GM23338 (cell line): Measurements from ENCODE around the gene TUB. TPM values are rescaled to one million over a fixed set of nuclear protein-coding genes. Genes with fewer than 3 reads are reported as not detected.

ENCODE experiments used
- ATAC-seq: fragments of 200-7000 bp; cut with Tn5 transposase; 3 replicates; pipeline ENCODE4 v1.9.1; 2020
- DNase-seq: peaks from one replicate; pipeline ENCODE4 v3.0.0-alpha.2; 2015; ENCODE audit warnings: low spot score
- H2AFZ ChIP-seq: fragments of 200-600 bp; sonication (generic); 2 replicates; pipeline ENCODE4 v1.8.0; 2016; ENCODE audit warnings: antibody characterized with exemption, mild to moderate bottlenecking, moderate library complexity
- H3F3A ChIP-seq: fragments of 200-600 bp; sonication (generic); replicated peaks from 2 replicates; pipeline ENCODE4 v1.8.0; 2017; ENCODE audit warnings: antibody characterized with exemption, mixed run types, low read depth
- H3K27ac ChIP-seq: fragments of 200-600 bp; sonication (generic); 2 replicates; pipeline ENCODE4 v1.6.1; 2016; ENCODE audit warnings: low read depth
- H3K27me3 ChIP-seq: fragments of 200-600 bp; sonication (generic); 2 replicates; pipeline ENCODE4 v1.8.0; 2016; ENCODE audit warnings: mild to moderate bottlenecking, mixed run types, moderate library complexity; ENCODE audit not compliant: insufficient read depth
- H3K36me3 ChIP-seq: fragments of 200-600 bp; sonication (generic); 2 replicates; pipeline ENCODE4 v1.8.0; 2016; ENCODE audit warnings: mild to moderate bottlenecking; ENCODE audit not compliant: insufficient read depth
- H3K4me1 ChIP-seq: fragments of 200-600 bp; sonication (generic); 2 replicates; pipeline ENCODE4 v1.8.0; 2016; ENCODE audit warnings: mild to moderate bottlenecking, moderate library complexity; ENCODE audit not compliant: insufficient read depth
- H3K4me2 ChIP-seq: fragments of 200-600 bp; sonication (generic); 2 replicates; pipeline ENCODE4 v1.7.1; 2017; ENCODE audit warnings: mixed run types
- H3K4me3 ChIP-seq: fragments of 200-600 bp; sonication (generic); 2 replicates; pipeline ENCODE4 v1.6.1; 2016; ENCODE audit warnings: mixed run types
- H3K79me2 ChIP-seq: fragments of 200-600 bp; sonication (generic); replicated peaks from 2 replicates; pipeline ENCODE4 v1.8.0; 2017; ENCODE audit warnings: mild to moderate bottlenecking; ENCODE audit not compliant: insufficient read depth
- H3K9me2 ChIP-seq: fragments of 200-600 bp; sonication (generic); 2 replicates; pipeline ENCODE4 v1.8.0; 2017; ENCODE audit not compliant: insufficient read depth
- H4K20me1 ChIP-seq: fragments of 200-600 bp; sonication (generic); replicated peaks from 2 replicates; pipeline ENCODE4 v1.8.0; 2017; ENCODE audit warnings: mild to moderate bottlenecking; ENCODE audit not compliant: insufficient read depth
- H3K27ac Mint-ChIP-seq: 2 replicates; pipeline ENCODE4 v1.8.0; 2020; ENCODE audit warnings: inconsistent platforms, mild to moderate bottlenecking, moderate library complexity, mixed read lengths
- H3K27me3 Mint-ChIP-seq: 3 replicates; pipeline ENCODE4 v1.8.0; 2022; ENCODE audit warnings: low read depth, mild to moderate bottlenecking, moderate library complexity, mixed read lengths, inconsistent platforms; ENCODE audit not compliant: insufficient read depth, poor library complexity
- H3K36me3 Mint-ChIP-seq: 3 replicates; pipeline ENCODE4 v1.8.0; 2021; ENCODE audit warnings: low read depth, mild to moderate bottlenecking, inconsistent platforms, moderate library complexity, mixed read lengths
- H3K4me1 Mint-ChIP-seq: 3 replicates; pipeline ENCODE4 v1.8.0; 2020; ENCODE audit warnings: mild to moderate bottlenecking, inconsistent platforms, mixed read lengths
- H3K4me3 Mint-ChIP-seq: 3 replicates; pipeline ENCODE4 v1.8.0; 2021; ENCODE audit warnings: moderate library complexity, mild to moderate bottlenecking, inconsistent platforms, mixed read lengths
- H3K9me3 Mint-ChIP-seq: 3 replicates; pipeline ENCODE4 v1.8.0; 2020; ENCODE audit warnings: moderate library complexity, mild to moderate bottlenecking, inconsistent platforms, mixed read lengths
- CREB1 ChIP-seq: fragments of 250-450 bp; sonication (Bioruptor Pico); IDR thresholded peaks from 2 replicates; pipeline ENCODE4 v1.5.0; 2020; ENCODE audit warnings: low read depth, mild to moderate bottlenecking, moderate library complexity
- STAT1 ChIP-seq: IDR thresholded peaks from one replicate; pipeline ENCODE4 v1.6.1; 2016; ENCODE audit warnings: antibody characterized with exemption; ENCODE audit not compliant: unreplicated experiment
- ZNF331 ChIP-seq: fragments of 250-450 bp; sonication (Bioruptor Pico); IDR thresholded peaks from 2 replicates; pipeline ENCODE4 v1.5.0; 2020; ENCODE audit warnings: low read depth, mild to moderate bottlenecking, moderate library complexity
- polyA plus RNA-seq: library from polyadenylated mRNA; unstranded; fragments of >200 nt; fragmentation: Nextera tagmentation; extraction: Ambion mirVana; gene quantifications from 2 replicates; pipeline ENCODE4 v1.2.1, GENCODE V29; 2016
- total RNA-seq: library from RNA; depleted of rRNA; stranded (reverse); fragments of >200 nt; shearing (Covaris generic); gene quantifications from 2 replicates; pipeline ENCODE4 v1.2.3, GENCODE V29; 2014
- TF ChIP-seq, protein P1 (sequence below), 2 experiments: fragments of 200-600 bp in 1 of 2; sonication (generic) in 1 of 2; conservative IDR thresholded peaks; 2 replicates each; pipeline versions ENCODE4 v1.5.1 to v1.6.1; 2016 to 2017; ENCODE audit warnings: antibody characterized with exemption in 2 of 2, low read depth in 2 of 2, mild to moderate bottlenecking in 2 of 2, moderate library complexity in 1 of 2
- TF ChIP-seq, protein P2 (sequence below): fragments of 250-450 bp; sonication (Bioruptor Pico); IDR thresholded peaks from 2 replicates; pipeline ENCODE4 v1.5.0; 2020; ENCODE audit warnings: mild to moderate bottlenecking, moderate library complexity
- TF ChIP-seq, protein P3 (sequence below): IDR thresholded peaks from 2 replicates; pipeline ENCODE4 v1.6.1; 2016; ENCODE audit warnings: antibody characterized with exemption

The TUB gene
- total and polyA plus RNA-seq, 2 experiments from 2014 or later: 5.5 to 30.4 TPM

DNA sequence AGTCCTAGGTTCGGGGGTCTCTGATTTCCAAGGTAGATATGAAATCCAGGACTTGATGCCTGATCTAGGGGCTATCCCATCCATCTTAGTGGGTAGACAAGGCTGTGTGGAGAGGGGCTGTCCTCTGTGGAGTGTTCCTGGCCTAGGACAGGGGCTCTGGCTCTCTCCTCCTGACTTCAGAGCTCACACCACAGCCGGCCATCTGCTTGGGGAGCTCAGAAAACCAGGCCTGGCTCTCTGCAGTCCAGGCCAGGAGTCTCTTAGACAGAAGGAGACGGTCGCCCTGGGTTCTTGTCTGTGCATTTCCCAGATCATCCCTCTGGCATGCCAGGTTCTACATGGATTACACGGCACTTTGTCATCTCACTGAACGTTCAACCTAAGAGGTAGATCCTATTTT, 17.9 kb downstream of the TUB start (continued):
- TF ChIP-seq CREB1 (CRISPR knock-in tag): no peak
- TF ChIP-seq, protein P1, sequence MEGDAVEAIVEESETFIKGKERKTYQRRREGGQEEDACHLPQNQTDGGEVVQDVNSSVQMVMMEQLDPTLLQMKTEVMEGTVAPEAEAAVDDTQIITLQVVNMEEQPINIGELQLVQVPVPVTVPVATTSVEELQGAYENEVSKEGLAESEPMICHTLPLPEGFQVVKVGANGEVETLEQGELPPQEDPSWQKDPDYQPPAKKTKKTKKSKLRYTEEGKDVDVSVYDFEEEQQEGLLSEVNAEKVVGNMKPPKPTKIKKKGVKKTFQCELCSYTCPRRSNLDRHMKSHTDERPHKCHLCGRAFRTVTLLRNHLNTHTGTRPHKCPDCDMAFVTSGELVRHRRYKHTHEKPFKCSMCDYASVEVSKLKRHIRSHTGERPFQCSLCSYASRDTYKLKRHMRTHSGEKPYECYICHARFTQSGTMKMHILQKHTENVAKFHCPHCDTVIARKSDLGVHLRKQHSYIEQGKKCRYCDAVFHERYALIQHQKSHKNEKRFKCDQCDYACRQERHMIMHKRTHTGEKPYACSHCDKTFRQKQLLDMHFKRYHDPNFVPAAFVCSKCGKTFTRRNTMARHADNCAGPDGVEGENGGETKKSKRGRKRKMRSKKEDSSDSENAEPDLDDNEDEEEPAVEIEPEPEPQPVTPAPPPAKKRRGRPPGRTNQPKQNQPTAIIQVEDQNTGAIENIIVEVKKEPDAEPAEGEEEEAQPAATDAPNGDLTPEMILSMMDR (conservative IDR thresholded peaks at IDR 0.05; ENCODE audit: low read depth in 2 of 2): no peak
- no peak for TF ChIP-seq STAT1

DNA sequence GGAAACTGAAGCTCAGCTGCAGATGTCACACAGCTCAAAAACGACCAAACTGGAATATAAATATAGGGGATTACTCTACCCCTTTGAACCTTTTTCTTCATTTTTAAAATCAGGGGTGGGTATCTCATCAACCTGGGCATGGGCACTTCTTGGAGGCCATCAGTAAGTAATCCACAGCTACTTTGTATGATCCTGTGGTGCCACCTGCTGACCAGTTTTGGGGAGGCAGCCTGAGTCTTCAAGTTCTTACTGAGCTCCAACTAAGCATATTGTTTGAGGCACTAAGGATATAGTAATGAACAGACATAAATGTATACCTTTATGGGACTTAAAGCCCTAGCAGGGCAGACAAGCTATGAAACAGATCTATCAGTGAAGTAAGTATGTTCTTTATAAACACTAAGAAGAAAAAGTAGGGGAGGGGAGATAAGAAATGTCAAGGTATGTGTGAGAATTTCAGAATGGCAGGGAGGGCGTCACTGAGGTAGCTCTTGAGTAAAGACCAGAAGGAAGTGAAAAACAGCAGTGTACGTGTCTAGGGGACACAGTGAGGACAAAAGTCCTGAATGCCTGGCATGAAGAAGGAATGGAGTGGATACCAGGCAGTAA, 18.4 kb downstream of the TUB start:
- H3K4me3 Mint-ChIP-seq: no peak overlapping the region
- Histone ChIP-seq H3K79me2 (no peaks in the 10 kb centered on the region), H3K4me2 (no peak overlapping the region), H3K27me3 (no peaks in the 10 kb centered on the region), H3K4me1 (no peaks in the 10 kb centered on the region), H4K20me1 (peaks cover 4% of the 10 kb centered on the region; the same call in 1 of the 2 replicates), H3K9me2 (no peaks in the 10 kb centered on the region), H3K4me3 (no peak overlapping the region), H2AFZ (no peak overlapping the region), H3F3A (no peaks in the 10 kb centered on the region), H3K27ac (no peak overlapping the region), H3K36me3 (peaks cover 11% of the 10 kb centered on the region)
- no peaks in the 10 kb centered on the region for H3K9me3 Mint-ChIP-seq
- H3K4me1 Mint-ChIP-seq: no peaks in the 10 kb centered on the region
- peaks cover 6% of the 10 kb centered on the region for H3K27me3 Mint-ChIP-seq
- peaks cover 29% of the 10 kb centered on the region for H3K36me3 Mint-ChIP-seq
- DNase-seq: peak; percentile 82
- no peak overlapping the region for H3K27ac Mint-ChIP-seq
- TF ChIP-seq, protein P2, sequence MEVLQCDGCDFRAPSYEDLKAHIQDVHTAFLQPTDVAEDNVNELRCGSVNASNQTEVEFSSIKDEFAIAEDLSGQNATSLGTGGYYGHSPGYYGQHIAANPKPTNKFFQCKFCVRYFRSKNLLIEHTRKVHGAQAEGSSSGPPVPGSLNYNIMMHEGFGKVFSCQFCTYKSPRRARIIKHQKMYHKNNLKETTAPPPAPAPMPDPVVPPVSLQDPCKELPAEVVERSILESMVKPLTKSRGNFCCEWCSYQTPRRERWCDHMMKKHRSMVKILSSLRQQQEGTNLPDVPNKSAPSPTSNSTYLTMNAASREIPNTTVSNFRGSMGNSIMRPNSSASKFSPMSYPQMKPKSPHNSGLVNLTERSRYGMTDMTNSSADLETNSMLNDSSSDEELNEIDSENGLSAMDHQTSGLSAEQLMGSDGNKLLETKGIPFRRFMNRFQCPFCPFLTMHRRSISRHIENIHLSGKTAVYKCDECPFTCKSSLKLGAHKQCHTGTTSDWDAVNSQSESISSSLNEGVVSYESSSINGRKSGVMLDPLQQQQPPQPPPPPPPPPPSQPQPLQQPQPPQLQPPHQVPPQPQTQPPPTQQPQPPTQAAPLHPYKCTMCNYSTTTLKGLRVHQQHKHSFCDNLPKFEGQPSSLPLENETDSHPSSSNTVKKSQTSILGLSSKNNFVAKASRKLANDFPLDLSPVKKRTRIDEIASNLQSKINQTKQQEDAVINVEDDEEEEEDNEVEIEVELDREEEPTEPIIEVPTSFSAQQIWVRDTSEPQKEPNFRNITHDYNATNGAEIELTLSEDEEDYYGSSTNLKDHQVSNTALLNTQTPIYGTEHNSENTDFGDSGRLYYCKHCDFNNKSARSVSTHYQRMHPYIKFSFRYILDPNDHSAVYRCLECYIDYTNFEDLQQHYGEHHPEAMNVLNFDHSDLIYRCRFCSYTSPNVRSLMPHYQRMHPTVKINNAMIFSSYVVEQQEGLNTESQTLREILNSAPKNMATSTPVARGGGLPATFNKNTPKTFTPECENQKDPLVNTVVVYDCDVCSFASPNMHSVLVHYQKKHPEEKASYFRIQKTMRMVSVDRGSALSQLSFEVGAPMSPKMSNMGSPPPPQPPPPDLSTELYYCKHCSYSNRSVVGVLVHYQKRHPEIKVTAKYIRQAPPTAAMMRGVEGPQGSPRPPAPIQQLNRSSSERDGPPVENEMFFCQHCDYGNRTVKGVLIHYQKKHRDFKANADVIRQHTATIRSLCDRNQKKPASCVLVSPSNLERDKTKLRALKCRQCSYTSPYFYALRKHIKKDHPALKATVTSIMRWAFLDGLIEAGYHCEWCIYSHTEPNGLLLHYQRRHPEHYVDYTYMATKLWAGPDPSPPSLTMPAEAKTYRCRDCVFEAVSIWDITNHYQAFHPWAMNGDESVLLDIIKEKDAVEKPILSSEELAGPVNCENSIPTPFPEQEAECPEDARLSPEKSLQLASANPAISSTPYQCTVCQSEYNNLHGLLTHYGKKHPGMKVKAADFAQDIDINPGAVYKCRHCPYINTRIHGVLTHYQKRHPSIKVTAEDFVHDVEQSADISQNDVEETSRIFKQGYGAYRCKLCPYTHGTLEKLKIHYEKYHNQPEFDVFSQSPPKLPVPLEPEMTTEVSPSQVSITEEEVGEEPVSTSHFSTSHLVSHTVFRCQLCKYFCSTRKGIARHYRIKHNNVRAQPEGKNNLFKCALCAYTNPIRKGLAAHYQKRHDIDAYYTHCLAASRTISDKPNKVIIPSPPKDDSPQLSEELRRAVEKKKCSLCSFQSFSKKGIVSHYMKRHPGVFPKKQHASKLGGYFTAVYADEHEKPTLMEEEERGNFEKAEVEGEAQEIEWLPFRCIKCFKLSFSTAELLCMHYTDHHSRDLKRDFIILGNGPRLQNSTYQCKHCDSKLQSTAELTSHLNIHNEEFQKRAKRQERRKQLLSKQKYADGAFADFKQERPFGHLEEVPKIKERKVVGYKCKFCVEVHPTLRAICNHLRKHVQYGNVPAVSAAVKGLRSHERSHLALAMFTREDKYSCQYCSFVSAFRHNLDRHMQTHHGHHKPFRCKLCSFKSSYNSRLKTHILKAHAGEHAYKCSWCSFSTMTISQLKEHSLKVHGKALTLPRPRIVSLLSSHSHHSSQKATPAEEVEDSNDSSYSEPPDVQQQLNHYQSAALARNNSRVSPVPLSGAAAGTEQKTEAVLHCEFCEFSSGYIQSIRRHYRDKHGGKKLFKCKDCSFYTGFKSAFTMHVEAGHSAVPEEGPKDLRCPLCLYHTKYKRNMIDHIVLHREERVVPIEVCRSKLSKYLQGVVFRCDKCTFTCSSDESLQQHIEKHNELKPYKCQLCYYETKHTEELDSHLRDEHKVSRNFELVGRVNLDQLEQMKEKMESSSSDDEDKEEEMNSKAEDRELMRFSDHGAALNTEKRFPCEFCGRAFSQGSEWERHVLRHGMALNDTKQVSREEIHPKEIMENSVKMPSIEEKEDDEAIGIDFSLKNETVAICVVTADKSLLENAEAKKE (CRISPR knock-in tag): no peak
- TF ChIP-seq ZNF331 (CRISPR knock-in tag): no peak
- TF ChIP-seq, protein P1 (conservative IDR thresholded peaks at IDR 0.05; ENCODE audit: low read depth in 2 of 2): peak; percentile 85 to 89
- TF ChIP-seq, protein P3, sequence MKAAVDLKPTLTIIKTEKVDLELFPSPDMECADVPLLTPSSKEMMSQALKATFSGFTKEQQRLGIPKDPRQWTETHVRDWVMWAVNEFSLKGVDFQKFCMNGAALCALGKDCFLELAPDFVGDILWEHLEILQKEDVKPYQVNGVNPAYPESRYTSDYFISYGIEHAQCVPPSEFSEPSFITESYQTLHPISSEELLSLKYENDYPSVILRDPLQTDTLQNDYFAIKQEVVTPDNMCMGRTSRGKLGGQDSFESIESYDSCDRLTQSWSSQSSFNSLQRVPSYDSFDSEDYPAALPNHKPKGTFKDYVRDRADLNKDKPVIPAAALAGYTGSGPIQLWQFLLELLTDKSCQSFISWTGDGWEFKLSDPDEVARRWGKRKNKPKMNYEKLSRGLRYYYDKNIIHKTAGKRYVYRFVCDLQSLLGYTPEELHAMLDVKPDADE: no peak
- ATAC-seq: peak; percentile 84
